Stomach smooth muscle (tissue), 2 donors: ENCODE measurements around the gene PPP1R10.

Source experiments
- H3K27ac ChIP-seq: one replicate; pipeline ENCODE4 v1.7.0; 2013; ENCODE audit warnings: mild to moderate bottlenecking, low read length, inconsistent platforms
- H3K27me3 ChIP-seq, 2 donors: one replicate each; pipeline ENCODE4 v1.7.0; 2013; ENCODE audit warnings: low read length in 2 of 2; ENCODE audit not compliant: insufficient read depth in 2 of 2, control insufficient read depth in 1 of 2
- H3K36me3 ChIP-seq, 2 donors: one replicate each; pipeline ENCODE4 v1.7.0; 2013; ENCODE audit warnings: low read length in 2 of 2; ENCODE audit not compliant: control insufficient read depth in 2 of 2, insufficient read depth in 2 of 2
- H3K4me1 ChIP-seq: one replicate; pipeline ENCODE4 v1.7.0; 2013; ENCODE audit warnings: low read length; ENCODE audit not compliant: control insufficient read depth, insufficient read depth
- H3K4me3 ChIP-seq, 2 donors: one replicate each; pipeline ENCODE4 v1.7.0; 2013; ENCODE audit warnings: low read length in 2 of 2
- H3K9ac ChIP-seq, 2 donors: one replicate each; pipeline ENCODE4 v1.7.0; 2013; ENCODE audit warnings: low read length in 2 of 2, mild to moderate bottlenecking in 1 of 2
- H3K9me3 ChIP-seq, 2 donors: one replicate each; pipeline ENCODE4 v1.7.0; 2013; ENCODE audit warnings: low read length in 2 of 2; ENCODE audit not compliant: control insufficient read depth in 2 of 2
- donor health status: healthy.
- donor health status: Pancreatic carcinoma.

PPP1R10 gene

DNA sequence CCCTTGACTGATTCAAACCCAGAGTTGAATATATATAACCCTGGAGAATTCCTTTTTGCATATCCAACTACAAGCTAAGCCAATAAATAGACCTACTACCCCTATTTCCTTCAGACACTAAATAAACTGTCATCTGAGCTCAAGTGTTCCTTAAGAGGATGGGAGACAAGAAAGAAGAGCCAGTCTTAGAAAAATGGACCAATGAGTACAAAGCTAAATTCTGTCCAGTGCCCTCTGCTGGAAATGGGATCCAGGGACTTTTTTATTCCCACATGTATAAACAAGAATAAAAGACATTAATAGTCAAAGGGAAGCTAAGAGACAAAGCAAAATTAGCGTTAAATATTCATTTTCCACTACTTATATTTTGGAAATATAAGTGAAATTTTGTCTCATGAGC, 4.8 kb downstream of the PPP1R10 start:
- Histone ChIP-seq H3K27ac (peak overlapping the region; percentile 56), H3K4me3 (no peak overlapping the region), H3K4me1 (peaks cover 30% of the 10 kb centered on the region), H3K36me3 (peaks cover 28 to 34% of the 10 kb centered on the region in 2 donors), H3K9ac (no peak overlapping the region), H3K9me3 (no peaks in the 10 kb centered on the region), H3K27me3 (no peaks in the 10 kb centered on the region)

- Histone ChIP-seq H3K9me3 (no peaks in the 10 kb centered on the region), H3K4me3 (no peak overlapping the region), H3K9ac (no peak overlapping the region), H3K4me1 (peaks cover 30% of the 10 kb centered on the region), H3K27me3 (no peaks in the 10 kb centered on the region), H3K27ac (no peak overlapping the region), H3K36me3 (peaks cover 29 to 32% of the 10 kb centered on the region in 2 donors)
These were observed 5.2 kb downstream of the PPP1R10 start for GRCh38 chr6:30611856-30612194.

- Histone ChIP-seq H3K27me3 (no peaks in the 10 kb centered on the region), H3K4me3 (no peak overlapping the region), H3K9ac (no peak overlapping the region), H3K4me1 (peaks cover 30% of the 10 kb centered on the region), H3K27ac (peak overlapping the region; percentile 37), H3K36me3 (peaks cover 30 to 33% of the 10 kb centered on the region in 2 donors), H3K9me3 (no peaks in the 10 kb centered on the region)
These were observed 5.7 kb downstream of the PPP1R10 start for GRCh38 chr6:30611150-30611855.

DNA sequence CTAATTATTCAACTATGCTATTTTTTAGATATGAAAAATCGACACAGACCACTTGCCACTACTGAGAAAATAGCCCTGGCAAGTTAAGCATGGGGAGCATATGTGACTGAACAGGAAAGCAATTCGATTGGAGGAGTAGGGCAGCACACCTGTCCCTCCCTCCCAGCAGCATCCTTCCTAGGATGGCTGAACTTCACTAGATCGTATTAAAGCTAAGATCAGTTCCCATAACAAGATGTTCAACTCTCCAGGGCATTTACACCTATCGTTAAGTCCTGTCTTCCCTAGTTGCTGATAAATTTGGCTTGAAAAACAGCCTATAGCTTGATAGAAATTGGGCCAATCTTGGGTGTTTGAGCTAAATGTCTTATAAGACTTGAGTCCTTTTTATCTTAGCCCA, 7.0 kb downstream of the PPP1R10 start:
- Histone ChIP-seq H3K9me3 (no peaks in the 10 kb centered on the region), H3K9ac (peak overlapping the region in 1 of 2 donors; percentile 25), H3K36me3 (peaks cover 34 to 37% of the 10 kb centered on the region in 2 donors), H3K27ac (peak overlapping the region; percentile 0), H3K4me3 (no peak overlapping the region), H3K27me3 (no peaks in the 10 kb centered on the region), H3K4me1 (peaks cover 30% of the 10 kb centered on the region)

GRCh38 chr6:30603961-30604360, 13.1 kb downstream of the PPP1R10 start:
- Histone ChIP-seq H3K9ac (no peak overlapping the region), H3K27me3 (no peaks in the 10 kb centered on the region), H3K9me3 (no peaks in the 10 kb centered on the region), H3K36me3 (peaks cover 75 to 77% of the 10 kb centered on the region in 2 donors), H3K4me1 (no peaks in the 10 kb centered on the region), H3K27ac (no peak overlapping the region), H3K4me3 (no peak overlapping the region)

GRCh38 chr6:30601815-30602641, 15.0 kb downstream of the PPP1R10 start:
- H3K9ac ChIP-seq = no peak overlapping the region
- H3K4me3 ChIP-seq = no peak overlapping the region
- no peaks in the 10 kb centered on the region for H3K27me3 ChIP-seq
- no peaks in the 10 kb centered on the region for H3K9me3 ChIP-seq
- no peak overlapping the region for H3K27ac ChIP-seq
- H3K4me1 ChIP-seq = no peaks in the 10 kb centered on the region
- peaks cover 65% of the 10 kb centered on the region in 2 donors for H3K36me3 ChIP-seq

GRCh38 chr6:30601436-30601814, 15.6 kb downstream of the PPP1R10 start:
- Histone ChIP-seq H3K36me3 (peaks cover 59 to 61% of the 10 kb centered on the region in 2 donors), H3K4me1 (no peaks in the 10 kb centered on the region), H3K27me3 (no peaks in the 10 kb centered on the region), H3K9me3 (no peaks in the 10 kb centered on the region), H3K4me3 (no peak overlapping the region), H3K9ac (no peak overlapping the region), H3K27ac (no peak overlapping the region)

DNA sequence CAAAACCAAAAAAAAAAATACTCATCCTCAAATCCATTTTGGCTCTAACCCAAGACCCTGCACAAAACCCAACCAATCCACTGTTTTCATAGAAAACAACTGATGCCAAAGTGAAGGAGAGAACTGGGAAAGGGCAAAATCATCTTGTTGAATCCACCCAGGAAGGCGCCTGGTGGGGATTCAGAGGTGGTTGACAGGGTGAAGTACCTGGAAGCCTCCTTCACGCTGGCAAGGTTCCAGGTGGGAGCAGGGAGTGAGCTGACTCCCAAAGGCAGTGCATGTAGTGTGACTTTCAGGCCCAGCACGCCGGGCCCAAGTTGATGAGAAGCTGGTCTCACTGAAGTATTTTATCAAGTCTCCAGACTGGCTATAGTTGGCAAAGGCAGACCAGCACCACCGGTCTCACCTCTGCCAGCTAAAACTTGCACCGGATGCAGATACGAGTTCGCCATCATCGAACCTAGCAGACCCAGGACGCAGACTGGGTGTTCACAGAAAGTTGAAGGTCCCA, 16.5 kb downstream of the PPP1R10 start:
- Histone ChIP-seq H3K27ac (no peak overlapping the region), H3K9ac (no peak overlapping the region), H3K27me3 (no peaks in the 10 kb centered on the region), H3K4me1 (no peaks in the 10 kb centered on the region), H3K36me3 (peaks cover 51 to 54% of the 10 kb centered on the region in 2 donors), H3K4me3 (no peak overlapping the region), H3K9me3 (no peaks in the 10 kb centered on the region)

GRCh38 chr6:30599625-30600324, 17.3 kb downstream of the PPP1R10 start:
- Histone ChIP-seq H3K4me3 (no peak overlapping the region), H3K36me3 (peaks cover 45 to 48% of the 10 kb centered on the region in 2 donors), H3K9ac (no peak overlapping the region), H3K4me1 (no peaks in the 10 kb centered on the region), H3K27me3 (no peaks in the 10 kb centered on the region), H3K27ac (no peak overlapping the region), H3K9me3 (no peaks in the 10 kb centered on the region)

GRCh38 chr6:30598912-30599624, 18.0 kb downstream of the PPP1R10 start:
- peaks cover 41 to 43% of the 10 kb centered on the region in 2 donors for H3K36me3 ChIP-seq
- H3K27ac ChIP-seq = no peak overlapping the region
- no peaks in the 10 kb centered on the region for H3K27me3 ChIP-seq
- H3K4me3 ChIP-seq = no peak overlapping the region
- no peak overlapping the region for H3K9ac ChIP-seq
- H3K9me3 ChIP-seq = no peaks in the 10 kb centered on the region
- no peaks in the 10 kb centered on the region for H3K4me1 ChIP-seq
